Cardiac fibroblast (primary cell): ENCODE measurements around the gene CPHXL2.

Source experiments
- DNase-seq, 2 donors: peaks; one replicate each; pipeline versions ENCODE4 v3.0.0 to v3.0.0-alpha.2; 2010; ENCODE audit warnings: low read depth in 2 of 2
- H3K4me3 ChIP-seq, 2 donors: replicated peaks in 1 of 2; 1 replicate in 1 of 2; 2 replicates in 1 of 2; pipeline ENCODE4 v1.5.1; 2011; ENCODE audit warnings: low read depth in 2 of 2, low read length in 2 of 2, mild to moderate bottlenecking in 2 of 2, moderate library complexity in 1 of 2
- TF ChIP-seq, protein P1 (sequence below): IDR thresholded peaks from one replicate; pipeline ENCODE4 v1.5.1; 2011; ENCODE audit warnings: low read depth, mild to moderate bottlenecking, low read length, inconsistent platforms

The CPHXL2 gene

GRCh38 chr16:75701361-75701760, 24.6 kb upstream of the CPHXL2 start, which contains the start of gene DUXB:
TSS of gene DUXB (minus strand) at chr16:75701461. CDS start at chr16:75701418, 43 bp downstream.
- H3K4me3 ChIP-seq, result no peak within 1 kb of the TSS
- TF ChIP-seq, protein P1, sequence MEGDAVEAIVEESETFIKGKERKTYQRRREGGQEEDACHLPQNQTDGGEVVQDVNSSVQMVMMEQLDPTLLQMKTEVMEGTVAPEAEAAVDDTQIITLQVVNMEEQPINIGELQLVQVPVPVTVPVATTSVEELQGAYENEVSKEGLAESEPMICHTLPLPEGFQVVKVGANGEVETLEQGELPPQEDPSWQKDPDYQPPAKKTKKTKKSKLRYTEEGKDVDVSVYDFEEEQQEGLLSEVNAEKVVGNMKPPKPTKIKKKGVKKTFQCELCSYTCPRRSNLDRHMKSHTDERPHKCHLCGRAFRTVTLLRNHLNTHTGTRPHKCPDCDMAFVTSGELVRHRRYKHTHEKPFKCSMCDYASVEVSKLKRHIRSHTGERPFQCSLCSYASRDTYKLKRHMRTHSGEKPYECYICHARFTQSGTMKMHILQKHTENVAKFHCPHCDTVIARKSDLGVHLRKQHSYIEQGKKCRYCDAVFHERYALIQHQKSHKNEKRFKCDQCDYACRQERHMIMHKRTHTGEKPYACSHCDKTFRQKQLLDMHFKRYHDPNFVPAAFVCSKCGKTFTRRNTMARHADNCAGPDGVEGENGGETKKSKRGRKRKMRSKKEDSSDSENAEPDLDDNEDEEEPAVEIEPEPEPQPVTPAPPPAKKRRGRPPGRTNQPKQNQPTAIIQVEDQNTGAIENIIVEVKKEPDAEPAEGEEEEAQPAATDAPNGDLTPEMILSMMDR, result no peak
- DNase-seq, result no peak

- TF ChIP-seq, protein P1, result no peak
- no peak overlapping the region for H3K4me3 ChIP-seq
- DNase-seq, result no peak
These were observed 20.8 kb upstream of the CPHXL2 start for GRCh38 chr16:75697571-75697970.

- no peak for DNase-seq
- no peak overlapping the region for H3K4me3 ChIP-seq
- TF ChIP-seq, protein P1, result no peak
These were observed 18.9 kb upstream of the CPHXL2 start for GRCh38 chr16:75695708-75696107.

DNA sequence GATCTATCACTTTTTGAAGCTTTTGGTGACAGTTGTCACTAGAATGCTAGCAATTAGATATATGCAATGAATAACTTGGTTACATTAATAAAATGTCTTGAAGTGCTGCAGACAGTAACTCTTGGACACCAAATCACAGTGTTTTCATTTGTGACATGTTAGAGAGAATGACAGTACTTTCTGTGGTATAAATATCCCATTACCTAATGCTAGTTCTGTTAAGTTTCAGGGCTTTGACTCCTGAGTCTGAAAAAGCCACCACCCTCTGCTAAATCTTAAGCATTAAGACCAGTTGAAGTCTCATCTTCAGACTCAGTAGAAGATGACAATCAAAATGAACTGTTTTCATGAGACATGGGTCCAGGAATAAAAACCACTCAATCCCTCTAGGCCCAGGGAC, 10.6 kb upstream of the CPHXL2 start:
- TF ChIP-seq, protein P1, result no peak
- H3K4me3 ChIP-seq, result no peak overlapping the region
- DNase-seq, result no peak

- TF ChIP-seq, protein P1, result no peak
- DNase-seq, result no peak
- H3K4me3 ChIP-seq, result no peak overlapping the region
These were observed 5.5 kb upstream of the CPHXL2 start for GRCh38 chr16:75682308-75682707.

- peak; percentile 4 to 55 for DNase-seq
- TF ChIP-seq, protein P1, result no peak
- H3K4me3 ChIP-seq, result no peak overlapping the region
These were observed 2.6 kb upstream of the CPHXL2 start for GRCh38 chr16:75679366-75679765.

DNA sequence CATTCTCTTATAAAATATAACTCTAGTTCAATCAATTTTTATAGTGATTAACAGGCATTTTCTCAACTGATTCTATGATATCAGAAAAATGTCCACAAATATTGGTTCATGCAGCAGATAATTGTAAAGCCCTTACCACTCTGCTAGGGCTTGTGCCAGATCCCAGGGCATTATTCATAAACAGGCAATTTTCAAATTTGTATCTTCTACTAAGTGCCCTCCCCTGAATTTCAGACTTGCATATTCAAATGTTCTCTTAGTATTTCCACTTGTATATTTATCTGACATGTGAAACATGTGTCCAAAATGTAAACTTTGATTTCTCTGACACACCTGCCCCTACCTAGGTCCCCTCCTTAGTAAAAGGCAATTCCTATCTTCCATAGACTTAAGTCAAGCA, 9.3 kb downstream of the CPHXL2 start:
- TF ChIP-seq, protein P1, result no peak
- DNase-seq, result no peak
- H3K4me3 ChIP-seq, result no peak overlapping the region
